GM12878 (cell line): Measurements from ENCODE around the gene ZNF483.

Experiments
- HDAC2 ChIP-seq: fragments of 200-600 bp; sonication (generic); IDR thresholded peaks from 2 replicates; pipeline ENCODE4 v1.6.1; 2017
- POLR2A ChIP-seq: IDR thresholded peaks from 2 replicates; pipeline ENCODE4 v1.6.1; 2011; ENCODE audit warnings: low read depth, mild to moderate bottlenecking, low read length
- TF ChIP-seq, protein P1 (sequence below): fragments of 450-650 bp; IDR thresholded peaks from 2 replicates; pipeline ENCODE4 v1.6.1; 2018; ENCODE audit warnings: borderline replicate concordance, mild to moderate bottlenecking; ENCODE audit not compliant: partially characterized antibody
- TF ChIP-seq, protein P2 (sequence below), 3 experiments: IDR thresholded peaks in 2 of 3; conservative IDR thresholded peaks in 1 of 3; 2 replicates each; pipeline ENCODE4 v1.5.1; 2011; ENCODE audit warnings: low read depth in 3 of 3, low read length in 3 of 3, mild to moderate bottlenecking in 3 of 3, control low read depth in 2 of 3, moderate library complexity in 2 of 3, inconsistent platforms in 1 of 3, mixed read lengths in 1 of 3; ENCODE audit not compliant: control insufficient read depth in 2 of 3, insufficient read depth in 1 of 3; ENCODE audit errors: extremely low read depth in 1 of 3

DNA sequence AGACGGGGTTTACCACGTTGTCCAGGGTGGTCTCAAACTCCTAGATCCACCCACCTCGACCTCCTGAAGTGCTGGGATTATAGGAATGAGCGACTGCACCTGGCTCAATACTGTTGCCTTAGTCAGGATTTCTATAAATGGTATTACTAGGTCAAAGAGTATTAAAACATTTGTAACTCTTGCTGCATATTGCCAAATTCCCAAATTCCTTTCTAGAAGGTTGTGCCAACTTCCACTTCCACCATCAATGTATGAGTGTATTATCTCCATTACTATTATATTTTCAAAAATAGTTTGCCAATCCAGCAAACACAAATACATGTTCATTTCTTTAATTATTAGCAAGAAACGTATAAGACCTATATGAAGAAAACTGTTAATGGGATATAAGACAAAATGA is 63.9 kb downstream of the ZNF483 start:
- TF ChIP-seq, protein P1, sequence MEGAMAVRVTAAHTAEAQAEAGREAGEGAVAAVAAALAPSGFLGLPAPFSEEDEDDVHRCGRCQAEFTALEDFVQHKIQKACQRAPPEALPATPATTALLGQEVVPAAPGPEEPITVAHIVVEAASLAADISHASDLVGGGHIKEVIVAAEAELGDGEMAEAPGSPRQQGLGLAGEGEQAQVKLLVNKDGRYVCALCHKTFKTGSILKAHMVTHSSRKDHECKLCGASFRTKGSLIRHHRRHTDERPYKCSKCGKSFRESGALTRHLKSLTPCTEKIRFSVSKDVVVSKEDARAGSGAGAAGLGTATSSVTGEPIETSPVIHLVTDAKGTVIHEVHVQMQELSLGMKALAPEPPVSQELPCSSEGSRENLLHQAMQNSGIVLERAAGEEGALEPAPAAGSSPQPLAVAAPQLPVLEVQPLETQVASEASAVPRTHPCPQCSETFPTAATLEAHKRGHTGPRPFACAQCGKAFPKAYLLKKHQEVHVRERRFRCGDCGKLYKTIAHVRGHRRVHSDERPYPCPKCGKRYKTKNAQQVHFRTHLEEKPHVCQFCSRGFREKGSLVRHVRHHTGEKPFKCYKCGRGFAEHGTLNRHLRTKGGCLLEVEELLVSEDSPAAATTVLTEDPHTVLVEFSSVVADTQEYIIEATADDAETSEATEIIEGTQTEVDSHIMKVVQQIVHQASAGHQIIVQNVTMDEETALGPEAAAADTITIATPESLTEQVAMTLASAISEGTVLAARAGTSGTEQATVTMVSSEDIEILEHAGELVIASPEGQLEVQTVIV = no peak
- TF ChIP-seq POLR2A (no peak), HDAC2 (no peak)
- TF ChIP-seq, protein P2, sequence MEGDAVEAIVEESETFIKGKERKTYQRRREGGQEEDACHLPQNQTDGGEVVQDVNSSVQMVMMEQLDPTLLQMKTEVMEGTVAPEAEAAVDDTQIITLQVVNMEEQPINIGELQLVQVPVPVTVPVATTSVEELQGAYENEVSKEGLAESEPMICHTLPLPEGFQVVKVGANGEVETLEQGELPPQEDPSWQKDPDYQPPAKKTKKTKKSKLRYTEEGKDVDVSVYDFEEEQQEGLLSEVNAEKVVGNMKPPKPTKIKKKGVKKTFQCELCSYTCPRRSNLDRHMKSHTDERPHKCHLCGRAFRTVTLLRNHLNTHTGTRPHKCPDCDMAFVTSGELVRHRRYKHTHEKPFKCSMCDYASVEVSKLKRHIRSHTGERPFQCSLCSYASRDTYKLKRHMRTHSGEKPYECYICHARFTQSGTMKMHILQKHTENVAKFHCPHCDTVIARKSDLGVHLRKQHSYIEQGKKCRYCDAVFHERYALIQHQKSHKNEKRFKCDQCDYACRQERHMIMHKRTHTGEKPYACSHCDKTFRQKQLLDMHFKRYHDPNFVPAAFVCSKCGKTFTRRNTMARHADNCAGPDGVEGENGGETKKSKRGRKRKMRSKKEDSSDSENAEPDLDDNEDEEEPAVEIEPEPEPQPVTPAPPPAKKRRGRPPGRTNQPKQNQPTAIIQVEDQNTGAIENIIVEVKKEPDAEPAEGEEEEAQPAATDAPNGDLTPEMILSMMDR (IDR thresholded peaks at IDR 0.05 in 2 of 3, conservative IDR thresholded peaks at IDR 0.05 in 1 of 3; ENCODE audit: control insufficient read depth in 2 of 3, extremely low read depth in 1 of 3, insufficient read depth in 1 of 3, low read depth in 3 of 3, low read length in 3 of 3) = no peak
